Fibroblast of the aortic adventitia (primary cell): Measurements from ENCODE around the gene NME3. TPM values are rescaled to one million over a fixed set of nuclear protein-coding genes. Genes with fewer than 3 reads are reported as not detected.
A peak's percentile ranks its signal among the peaks of the same experiment; 100 is the strongest.

Experiments
- DNase-seq: peaks from one replicate; pipeline ENCODE4 v3.0.0-alpha.2; 2010; ENCODE audit warnings: low read depth
- H3K4me3 ChIP-seq: 2 replicates; pipeline ENCODE4 v1.5.1; 2011; ENCODE audit warnings: low read depth, mild to moderate bottlenecking, control low read depth, low read length, moderate library complexity
- total RNA-seq: library from RNA; depleted of rRNA; stranded (reverse); fragments of >200 nt; gene quantifications from 2 replicates; pipeline ENCODE4 v1.2.3, GENCODE V29; 2012; ENCODE audit warnings: low replicate concordance
- TF ChIP-seq, protein P1 (sequence below): IDR thresholded peaks from 2 replicates; pipeline ENCODE4 v1.5.1; 2011; ENCODE audit warnings: mild to moderate bottlenecking, low read length, control low read depth, inconsistent platforms; ENCODE audit not compliant: insufficient read depth

NME3 gene
- total RNA-seq, 1 donor, result 27.1 TPM

DNA sequence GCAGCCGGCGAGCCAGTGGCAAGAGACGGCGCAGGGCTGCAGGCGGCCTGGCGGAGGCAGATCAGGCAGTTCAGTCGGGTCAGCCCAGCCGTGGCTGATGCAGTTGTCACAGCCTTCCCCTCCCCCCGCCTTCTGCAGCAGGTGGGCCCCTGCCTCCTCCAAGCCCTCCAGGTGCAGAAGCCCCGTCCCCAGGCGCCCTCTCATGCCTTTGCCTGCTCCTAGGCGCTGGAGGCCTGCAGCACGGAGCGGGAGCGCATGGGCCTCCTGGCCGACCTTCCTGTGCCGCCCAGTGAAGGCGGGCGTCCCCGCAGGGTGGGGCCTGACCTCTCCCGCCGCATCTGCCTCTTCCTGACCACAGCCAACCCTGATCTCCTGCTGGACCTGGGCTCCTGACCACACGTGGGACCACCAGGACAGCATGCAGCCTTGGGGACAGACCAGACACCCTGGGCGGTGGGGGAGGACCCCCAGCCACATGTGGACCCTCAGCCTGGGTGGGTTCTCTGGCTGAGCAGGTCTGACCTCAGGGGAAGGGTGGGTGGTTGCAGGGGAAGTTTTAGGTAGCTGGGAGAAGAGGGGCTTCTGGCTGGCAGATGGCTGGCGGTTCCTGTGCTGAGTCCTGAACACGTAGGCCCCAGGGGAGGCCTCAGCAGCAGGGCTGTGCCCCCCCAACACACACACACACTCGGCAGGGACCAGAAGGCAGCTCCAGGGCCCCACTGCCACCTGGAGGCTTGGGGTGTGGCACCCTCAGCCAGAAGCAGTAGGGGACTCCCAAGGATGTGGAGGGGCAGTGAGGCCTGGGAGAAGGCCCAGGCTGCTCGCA, 4.7 kb upstream of the NME3 start:
- no peak overlapping the region for H3K4me3 ChIP-seq
- no peak for DNase-seq
- TF ChIP-seq, protein P1, sequence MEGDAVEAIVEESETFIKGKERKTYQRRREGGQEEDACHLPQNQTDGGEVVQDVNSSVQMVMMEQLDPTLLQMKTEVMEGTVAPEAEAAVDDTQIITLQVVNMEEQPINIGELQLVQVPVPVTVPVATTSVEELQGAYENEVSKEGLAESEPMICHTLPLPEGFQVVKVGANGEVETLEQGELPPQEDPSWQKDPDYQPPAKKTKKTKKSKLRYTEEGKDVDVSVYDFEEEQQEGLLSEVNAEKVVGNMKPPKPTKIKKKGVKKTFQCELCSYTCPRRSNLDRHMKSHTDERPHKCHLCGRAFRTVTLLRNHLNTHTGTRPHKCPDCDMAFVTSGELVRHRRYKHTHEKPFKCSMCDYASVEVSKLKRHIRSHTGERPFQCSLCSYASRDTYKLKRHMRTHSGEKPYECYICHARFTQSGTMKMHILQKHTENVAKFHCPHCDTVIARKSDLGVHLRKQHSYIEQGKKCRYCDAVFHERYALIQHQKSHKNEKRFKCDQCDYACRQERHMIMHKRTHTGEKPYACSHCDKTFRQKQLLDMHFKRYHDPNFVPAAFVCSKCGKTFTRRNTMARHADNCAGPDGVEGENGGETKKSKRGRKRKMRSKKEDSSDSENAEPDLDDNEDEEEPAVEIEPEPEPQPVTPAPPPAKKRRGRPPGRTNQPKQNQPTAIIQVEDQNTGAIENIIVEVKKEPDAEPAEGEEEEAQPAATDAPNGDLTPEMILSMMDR, result no peak

DNA sequence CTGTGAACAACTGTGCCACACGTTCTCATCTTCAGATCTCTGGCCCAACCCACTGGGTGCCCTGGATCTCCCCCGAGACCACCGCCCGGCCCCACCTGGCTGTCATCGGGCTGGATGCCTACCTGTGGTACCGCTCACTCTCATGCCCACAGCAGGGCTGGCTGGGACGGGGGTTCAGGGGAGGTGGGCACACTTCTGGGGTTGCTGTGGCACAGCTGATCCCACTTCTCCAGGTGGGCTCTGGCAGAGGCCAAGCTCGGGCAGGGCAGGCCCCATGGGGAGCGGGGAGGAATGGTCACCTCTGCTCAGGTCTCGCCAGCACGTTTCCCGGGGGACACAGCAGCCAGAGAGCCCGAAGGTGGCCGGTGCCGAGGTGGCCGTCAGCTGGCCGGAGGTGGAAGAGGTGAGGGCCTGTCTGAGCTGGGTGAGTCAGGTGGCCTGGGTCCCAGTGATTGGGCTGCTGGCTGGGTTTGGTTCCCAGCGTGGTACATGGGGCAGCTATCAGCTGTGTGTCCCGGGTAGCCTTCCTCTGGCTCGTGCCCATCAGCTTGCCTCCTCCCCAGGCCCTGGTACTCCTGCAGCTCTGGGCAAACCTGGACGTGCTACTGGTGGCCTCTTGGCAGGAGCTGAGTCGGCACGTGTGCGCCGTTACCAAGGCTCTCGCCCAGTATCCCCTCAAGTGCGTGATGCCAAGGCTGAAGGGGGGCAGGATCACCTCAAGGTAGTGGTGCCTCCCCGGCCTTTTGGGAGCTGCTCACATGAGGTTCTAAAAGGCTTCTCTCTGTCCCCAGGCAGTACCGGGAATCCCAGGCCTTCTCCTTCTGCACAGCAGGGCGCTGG, 3.9 kb upstream of the NME3 start:
- TF ChIP-seq, protein P1, result no peak
- DNase-seq, result no peak
- H3K4me3 ChIP-seq, result peak overlapping the region; percentile 84

DNA sequence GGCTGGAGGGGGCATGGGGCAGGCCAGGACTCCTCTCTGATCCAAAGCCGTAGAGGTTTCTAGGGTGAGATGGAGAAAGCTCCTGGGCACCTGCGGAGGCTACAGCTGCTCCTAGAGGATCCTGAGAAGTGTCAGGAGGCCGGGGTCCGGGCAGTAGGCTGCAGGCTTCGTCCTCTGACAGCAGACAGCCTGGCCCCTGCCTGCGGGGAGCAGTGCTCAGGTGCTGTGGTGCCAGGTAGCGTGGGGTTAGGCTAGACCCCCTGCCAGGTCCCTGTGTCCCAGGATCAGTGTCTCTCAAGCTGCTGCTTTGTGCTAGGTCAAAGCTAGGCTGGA, 3.1 kb upstream of the NME3 start:
- DNase-seq, result no peak
- TF ChIP-seq, protein P1, result no peak
- peak overlapping the region; percentile 84 for H3K4me3 ChIP-seq

DNA sequence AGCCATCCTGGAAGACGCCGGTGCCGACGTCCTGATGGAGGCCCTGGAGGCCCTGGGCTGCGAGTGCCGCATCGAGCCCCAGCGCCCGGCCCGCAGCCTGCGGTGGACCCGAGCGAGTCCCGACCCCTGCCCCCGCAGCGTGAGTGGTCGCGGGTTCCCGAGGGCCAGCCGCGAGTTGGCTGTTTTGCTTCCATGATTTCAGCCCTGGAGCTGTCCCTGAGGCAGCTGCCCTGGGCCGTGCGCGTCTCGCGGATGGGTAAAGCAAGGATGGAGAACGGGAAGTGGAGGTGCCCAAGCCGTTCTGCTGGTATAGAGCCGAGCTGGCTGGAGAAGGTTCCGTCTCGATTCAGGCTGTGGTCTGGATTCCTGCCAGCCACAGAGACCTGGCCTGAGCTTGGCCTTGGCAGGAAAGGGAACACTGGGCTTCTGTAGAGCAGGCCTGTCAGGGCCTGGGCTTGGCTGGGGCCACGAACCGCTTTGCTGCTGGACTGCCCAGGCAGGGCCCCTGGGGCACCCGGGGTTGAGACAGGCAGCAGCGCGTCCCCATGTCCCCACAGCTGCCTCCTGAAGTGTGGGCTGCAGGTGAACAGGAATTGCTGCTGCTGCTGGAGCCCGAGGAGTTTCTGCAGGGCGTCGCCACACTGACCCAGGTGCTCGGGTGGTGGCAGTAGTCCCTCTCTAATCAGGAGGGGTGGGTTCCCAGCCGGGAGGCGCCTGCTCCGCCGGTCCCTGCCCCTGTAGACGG, 2.5 kb upstream of the NME3 start:
- TF ChIP-seq, protein P1, result no peak
- peak overlapping the region; percentile 84 for H3K4me3 ChIP-seq
- peak; percentile 49 for DNase-seq

DNA sequence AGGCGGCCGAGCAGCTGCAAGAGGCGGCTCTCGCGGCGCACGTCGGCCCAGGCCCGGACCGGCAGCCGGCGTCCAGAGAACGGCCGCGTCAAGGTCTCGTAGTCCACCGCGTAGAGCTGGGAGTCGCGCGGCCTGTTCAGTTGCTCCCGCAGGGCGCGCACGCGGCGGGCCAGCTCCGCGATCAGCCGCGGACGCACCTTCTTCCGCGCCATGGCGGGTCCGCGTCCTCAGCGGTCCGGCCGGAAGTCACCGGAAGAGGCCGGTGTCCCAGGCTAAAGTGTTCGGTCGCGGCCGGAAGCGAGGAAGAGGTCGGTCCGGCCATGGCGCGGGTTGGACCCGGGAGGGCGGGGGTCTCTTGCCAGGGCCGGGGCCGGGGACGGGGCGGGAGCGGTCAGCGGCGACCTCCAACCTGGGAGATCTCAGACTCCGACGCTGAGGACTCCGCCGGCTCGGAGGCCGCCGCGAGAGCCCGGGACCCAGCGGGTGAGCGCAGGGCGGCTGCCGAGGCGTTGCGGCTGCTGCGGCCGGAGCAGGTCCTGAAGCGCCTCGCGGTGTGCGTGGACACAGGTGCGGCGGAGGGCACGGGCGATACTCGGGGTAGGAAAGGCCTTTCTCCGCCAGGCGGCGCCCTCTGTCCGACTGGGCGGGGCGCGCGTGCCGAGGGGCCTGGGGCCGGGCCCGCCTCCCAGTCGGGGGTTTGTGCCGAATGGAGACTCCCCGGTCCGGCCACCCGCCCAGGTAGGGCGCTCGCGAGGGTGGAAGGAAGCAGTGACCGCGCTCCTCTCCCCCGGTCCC, 1.8 kb upstream of the NME3 start, which contains the start of gene MRPS34:
TSS of gene MRPS34 (minus strand) at position 227 of the 795 bp plus-strand sequence. CDS start at position 212, 15 bp downstream.
- TF ChIP-seq, protein P1, result peak; percentile 66
- peak within 1 kb of the TSS; percentile 84 for H3K4me3 ChIP-seq
- peak; percentile 83 for DNase-seq
